GM21717 (cell line): Measurements from ENCODE around the gene PTPRR.

Source experiments
- ATAC-seq: cut with Tn5 transposase; IDR thresholded peaks from one replicate; pipeline ENCODE4 v1.9.1; 2021; ENCODE audit warnings: mild to moderate bottlenecking, moderate library complexity; ENCODE audit not compliant: unreplicated experiment

PTPRR gene

DNA sequence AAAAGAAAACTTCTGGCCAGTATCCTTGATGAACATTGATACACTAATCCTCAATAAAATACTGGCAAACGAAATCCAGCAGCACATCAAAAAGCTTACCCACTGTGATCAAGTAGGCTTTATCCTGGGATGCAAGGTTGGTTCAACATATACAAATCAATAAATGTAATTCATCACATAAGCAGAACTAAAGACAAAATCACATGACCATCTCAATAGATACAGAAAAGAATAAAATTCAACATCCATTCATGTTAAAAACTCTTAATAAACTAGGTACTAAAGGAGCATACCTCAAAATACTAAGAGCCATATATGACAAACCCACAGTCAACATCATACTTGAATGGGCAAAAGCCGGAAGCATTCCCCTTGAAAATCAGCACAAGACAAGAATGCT lies 211.5 kb downstream of the PTPRR start:
- no peak for ATAC-seq

DNA sequence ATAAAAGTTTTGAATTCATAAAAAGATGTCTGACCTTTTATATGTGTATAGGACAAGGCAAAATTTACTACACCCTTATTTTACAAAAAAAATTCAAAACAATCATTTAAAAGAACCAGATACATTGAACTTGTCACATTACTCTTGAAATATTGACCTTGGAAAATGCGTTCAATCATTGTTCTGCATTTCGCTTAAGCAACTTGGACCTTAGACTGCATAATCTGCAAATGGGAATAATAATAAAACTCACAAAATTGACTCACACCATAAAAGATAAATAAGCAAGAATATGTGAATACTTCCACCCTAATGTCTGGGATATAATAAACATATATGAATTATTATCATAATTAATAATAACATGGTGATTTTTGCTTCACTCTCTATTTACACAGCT lies 213.9 kb downstream of the PTPRR start:
- no peak for ATAC-seq

DNA sequence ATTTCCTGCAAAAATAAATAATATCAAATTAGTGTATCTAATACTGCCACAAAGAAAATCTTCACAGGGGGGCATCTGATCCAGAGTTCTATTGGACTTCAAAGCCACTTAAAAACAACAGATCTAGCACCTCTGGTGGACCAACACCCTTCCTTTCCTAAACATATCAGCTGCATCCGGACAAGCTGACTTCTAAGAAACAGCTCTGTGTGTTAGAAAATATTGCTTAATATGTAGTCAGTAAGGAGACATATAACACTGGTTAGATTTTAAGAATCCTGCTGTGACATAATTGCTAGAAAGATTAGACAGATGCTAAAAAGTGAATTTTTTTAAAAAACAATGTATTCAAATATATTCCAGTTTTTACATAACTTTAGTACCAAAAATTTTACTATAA lies 222.2 kb downstream of the PTPRR start:
- ATAC-seq: no peak

DNA sequence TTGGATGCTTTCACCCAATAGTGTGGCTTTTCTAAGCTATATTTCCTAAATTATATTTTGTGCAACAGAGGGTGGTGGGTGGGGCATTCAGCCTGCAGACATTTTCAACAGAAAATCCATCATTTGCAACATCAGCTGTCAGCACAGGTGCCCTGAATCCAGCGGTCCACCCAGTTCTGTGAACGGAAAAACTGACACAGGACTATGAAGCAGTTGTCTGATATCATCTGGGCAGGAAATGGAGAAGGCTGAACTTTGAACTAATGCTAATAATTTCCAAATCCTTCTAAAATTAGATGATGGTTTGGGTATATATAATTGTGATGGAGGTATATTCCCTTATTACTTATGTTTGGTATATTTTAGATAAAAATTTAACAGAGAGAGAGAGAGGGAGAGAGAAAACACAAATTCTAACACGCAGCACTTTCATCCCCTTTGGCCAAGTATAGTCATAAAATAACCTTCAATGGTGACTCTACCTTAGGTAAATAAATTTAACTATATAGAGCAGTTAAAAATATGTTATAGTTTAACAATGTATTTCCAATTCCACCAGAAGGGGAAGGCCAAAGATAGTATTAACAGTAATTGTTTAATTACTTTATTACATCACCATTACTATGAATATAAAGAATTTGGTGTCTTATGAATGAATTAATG lies 225.0 kb downstream of the PTPRR start:
- no peak for ATAC-seq

DNA sequence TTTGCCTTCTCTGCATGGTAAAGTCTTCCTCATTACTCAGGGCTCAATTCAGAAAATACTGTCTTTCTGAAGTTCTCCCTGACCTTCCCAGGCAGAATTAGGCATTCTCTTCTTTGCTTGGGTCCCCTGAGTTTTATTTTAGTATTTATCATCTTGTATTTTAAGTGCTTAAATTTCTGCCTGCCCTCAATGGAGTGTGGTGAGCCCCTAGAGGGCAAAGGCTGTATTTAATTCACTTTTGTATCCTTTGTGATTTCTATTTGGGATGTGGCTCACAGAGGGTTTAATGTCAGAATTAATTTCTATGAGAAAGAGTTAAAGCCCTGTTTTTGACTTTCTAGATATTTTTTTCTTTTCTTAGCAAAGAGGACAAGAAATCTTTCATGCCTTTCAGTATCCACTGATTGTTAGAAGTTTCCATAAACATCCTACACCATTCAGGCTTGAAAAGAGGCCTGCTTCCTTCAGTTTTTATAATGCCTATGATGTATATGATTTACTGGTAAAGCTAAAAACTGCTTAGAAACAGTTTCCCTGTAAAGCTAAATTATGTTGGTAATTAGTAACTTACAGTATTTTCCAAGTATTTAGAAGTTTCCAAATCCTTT lies 227.8 kb downstream of the PTPRR start:
- no peak for ATAC-seq

DNA sequence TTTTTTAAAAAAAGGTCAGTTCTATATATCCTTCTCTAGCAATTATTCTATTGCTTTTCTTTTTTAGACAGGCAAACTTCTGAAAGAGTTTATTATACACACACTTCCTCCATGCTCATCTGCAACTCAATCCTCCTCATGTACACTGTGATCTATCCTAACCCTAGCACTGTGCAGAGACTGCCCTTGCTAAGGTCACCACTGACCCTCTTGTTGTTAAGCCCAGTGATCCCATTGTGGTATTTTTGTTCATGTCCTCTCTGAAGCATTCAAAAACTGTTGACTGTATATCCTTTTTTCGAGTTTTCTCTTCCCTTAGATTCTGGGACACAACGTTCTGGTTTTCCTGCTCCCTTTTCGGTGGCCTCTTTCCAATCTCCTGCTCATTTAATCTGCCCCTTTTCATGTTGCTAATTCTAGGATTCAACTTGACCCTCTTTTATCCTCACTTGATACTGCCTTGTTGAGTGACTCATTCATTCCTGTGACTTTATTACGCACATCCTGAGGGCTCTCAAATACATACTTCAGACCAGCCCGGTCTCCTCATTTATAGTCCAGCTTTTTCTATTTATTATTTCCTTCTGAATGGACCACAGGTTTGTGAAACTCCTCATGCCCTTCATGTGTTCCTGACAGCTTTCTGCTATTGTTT lies 229.4 kb downstream of the PTPRR start:
- no peak for ATAC-seq

DNA sequence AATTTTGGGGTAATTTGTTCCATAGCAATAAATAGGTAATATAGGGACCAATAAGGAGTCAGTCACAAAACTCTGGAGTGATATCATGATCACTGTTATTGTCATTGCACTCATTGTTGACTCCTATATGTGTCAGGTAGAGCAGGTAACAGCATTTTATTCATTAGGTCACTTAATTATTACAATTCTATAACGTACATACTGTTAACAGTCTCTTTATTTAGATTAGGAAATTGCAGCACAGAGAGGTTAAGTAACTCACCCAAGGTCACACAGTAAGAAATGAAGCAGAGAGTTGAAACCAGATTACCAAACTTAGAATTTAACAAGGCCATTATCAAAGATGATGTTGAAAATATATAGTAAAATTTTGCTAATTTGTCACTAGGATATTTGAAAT lies 233.6 kb downstream of the PTPRR start:
- ATAC-seq: no peak

DNA sequence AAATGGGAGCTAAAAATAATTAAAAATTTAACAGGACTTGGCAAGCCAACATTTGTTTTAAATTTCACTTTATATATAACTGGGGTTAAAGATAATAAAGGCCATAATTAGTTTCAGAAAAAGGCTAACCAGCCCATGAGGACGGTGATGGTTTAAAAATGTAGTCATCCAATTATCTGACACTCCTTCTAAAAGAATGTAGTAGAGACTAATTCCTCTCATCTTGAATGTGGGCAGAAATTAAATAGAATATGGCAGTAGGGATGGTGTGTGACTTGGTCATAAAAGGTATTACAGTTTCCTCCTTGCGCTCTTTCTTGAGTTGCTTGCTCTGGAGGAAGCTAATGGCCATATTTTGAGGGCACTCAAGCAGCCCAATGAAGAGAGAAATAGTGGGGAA lies 234.2 kb downstream of the PTPRR start:
- ATAC-seq: no peak

DNA sequence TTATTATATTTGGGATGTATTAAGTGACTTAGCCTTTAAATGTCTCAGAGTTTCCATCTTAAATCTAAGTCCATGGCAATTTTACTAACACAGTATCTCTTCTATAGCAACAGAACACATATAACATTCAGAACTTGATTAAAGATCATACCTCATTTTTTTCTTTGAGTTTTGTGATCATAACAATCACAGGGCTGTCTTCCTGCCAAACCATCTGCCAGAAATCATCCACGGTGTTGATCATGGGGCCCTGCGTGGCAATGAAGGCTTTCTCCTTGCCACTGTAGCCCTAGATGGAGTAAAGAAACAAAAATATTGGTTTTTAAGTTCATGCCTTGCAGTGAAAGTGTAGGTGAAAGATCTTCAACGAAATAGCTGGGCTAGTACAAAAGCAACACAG lies 236.6 kb downstream of the PTPRR start:
- no peak for ATAC-seq

DNA sequence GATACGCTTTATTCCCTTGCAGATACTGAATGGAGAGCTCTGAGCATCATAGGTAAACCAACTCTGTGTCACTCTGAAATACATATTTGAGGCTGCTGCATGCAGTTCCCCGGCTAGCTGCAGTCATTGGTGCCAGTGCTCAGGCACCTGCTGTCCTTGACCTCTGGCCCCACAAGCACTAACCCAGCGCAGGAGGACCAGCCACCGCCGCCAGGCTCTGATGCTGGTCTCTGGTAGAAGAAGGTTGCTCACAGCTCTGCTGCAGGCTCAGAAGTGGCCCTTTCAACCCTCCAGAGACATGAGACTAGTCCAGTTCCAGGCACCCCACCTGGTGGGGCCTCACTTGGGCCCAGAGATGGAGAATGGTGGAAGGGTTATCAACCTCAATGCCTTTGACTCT lies 248.8 kb downstream of the PTPRR start:
- ATAC-seq: no peak

DNA sequence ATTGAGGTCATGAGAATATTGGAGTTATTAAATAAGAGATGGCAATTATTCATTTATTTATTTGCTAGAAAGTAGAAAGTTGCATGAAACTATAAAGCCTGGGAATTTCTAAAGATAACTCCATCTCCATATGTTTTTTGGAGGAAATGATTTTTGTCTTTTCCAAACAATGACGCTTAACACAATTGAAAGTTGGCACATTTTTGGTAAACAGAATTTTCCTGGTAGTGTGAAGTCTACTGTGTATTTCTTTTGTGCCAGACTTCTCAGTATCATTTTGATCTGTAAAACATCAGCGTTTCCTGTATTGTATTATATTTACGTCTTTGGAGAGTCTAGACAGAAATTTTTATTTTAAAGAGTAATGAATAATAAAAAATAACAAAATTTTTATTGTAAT lies 249.6 kb downstream of the PTPRR start:
- ATAC-seq: no peak

DNA sequence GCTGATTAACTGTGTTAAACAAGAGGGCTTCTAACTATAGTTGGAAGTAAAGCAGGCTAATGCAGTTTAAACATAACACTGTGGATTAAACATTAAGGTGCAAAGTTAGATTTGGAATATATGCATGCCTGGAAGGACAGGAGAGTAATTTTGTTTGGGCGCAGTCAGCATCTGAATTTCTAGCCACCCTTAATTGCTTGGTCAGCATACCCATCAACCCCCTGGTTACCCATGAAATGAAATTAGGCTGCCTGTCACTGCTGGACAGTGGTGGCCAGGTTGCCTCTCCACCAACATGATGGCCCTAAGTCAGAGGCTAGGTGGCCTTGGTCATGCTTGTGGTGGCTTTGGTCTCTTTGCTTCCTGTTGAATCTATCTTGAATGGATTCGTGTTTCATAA lies 253.3 kb downstream of the PTPRR start:
- no peak for ATAC-seq

DNA sequence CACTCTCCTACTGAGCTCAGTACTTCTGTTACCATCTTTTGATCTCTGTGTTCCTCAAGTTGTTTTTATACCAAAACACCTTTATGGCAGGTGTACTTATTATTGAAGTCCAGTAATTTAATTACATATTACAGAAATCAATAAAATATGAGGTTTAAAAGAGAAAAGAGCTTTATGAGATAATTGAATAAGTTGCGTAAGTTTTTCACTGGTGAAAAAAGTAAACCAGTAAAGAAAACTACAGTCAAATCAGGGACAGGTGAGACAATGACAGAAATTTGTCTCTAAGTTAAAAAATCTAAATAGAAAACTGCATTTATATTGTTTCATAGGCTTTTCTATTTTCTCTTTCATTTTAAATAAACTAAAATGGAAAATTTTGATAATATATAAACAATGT lies 254.2 kb downstream of the PTPRR start:
- no peak for ATAC-seq

DNA sequence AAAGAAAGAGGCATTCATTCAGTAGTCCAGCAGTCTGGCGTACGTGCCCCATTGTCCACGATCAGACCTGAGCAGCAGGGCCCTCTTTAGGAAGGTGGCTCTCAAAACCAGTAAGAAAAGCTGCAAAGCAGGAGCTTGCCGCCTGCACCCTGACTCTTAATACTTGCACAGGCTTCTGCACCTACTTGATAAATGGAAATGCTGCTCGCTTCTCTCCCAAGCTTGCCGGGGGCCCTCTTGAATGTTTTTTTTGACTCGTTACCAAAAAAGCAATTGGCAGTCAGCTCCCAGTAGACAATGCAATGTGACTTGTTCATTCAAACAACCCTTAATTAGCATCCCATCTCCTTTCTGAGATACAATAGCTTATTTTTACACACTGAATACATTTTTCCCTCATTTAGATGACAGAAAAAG lies 256.1 kb downstream of the PTPRR start:
- ATAC-seq: no peak

DNA sequence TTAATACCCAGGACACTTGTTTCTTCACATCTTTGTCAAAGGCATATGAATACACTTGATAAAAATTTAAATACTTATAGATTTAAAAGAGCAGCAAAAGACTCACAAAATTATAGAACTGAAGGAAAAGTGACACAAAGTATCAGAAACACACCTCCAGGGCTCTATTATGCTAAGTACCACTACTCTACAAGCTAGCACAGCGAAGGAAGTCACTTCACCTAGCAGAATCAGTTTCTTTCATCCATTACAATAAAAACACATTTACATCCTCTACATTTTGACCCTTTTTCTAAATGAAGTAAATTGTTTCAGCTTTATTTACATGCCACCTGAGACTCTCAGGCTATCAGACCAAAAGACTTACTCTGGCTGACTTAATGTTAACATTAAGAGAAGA lies 256.7 kb downstream of the PTPRR start:
- no peak for ATAC-seq

DNA sequence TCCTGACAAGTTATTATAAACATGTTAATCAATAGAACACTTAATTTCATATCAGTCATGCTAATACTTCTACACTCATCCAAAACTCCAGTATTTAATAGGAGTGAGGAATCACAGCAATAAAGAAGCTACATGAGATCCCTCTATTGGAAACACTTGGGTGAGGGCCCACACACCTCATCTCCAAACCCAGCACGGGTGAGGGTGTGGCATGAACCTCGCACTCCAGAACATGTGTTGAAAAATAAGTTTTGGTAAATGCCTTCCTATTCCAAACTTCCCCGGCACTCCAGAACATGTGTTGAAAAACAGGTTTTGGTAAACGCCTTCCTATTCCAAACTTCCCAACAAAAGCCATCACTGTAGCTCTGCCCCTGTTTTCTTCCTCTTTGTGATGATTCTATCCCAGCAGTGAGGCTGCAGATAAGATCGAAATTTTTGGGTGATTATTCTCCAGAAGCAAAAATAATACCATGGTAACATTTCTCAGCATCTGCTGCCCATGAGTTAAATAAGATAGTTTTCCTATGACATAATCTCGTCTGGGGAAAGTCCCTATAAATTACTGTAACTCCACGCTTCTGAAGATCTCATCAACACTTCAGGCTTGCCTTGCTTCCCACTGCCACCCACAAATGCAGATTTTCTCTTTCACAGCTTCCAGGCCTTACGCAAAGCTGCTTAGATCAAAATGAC lies 258.9 kb downstream of the PTPRR start:
- ATAC-seq: no peak

DNA sequence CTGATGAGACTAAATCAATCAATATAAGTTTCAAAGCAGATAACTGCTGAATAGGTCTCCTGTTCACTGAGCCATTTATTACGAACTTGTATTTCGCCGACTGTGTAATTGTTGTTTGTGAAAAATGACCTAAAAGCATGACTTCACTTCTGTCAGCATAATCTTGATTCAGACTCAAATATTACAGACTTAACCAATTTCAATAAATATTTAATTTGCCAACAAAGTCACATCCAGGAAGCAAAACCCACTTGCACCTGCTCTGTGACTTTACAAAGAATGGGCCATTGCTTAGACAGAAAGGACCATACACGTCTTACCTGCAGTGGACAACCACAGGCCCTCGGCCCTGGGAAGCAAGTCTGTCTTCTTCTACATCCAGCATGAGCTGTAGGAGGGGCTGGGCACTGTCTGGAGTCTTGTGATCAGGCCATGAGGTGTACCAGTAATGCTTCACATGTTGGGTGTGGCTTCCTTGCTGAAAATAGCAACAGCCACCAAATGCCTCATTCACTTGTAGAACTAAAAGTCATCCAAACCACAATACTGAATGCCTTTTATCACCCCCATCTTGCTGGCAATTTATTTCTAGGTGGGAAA lies 259.8 kb downstream of the PTPRR start:
- no peak for ATAC-seq

DNA sequence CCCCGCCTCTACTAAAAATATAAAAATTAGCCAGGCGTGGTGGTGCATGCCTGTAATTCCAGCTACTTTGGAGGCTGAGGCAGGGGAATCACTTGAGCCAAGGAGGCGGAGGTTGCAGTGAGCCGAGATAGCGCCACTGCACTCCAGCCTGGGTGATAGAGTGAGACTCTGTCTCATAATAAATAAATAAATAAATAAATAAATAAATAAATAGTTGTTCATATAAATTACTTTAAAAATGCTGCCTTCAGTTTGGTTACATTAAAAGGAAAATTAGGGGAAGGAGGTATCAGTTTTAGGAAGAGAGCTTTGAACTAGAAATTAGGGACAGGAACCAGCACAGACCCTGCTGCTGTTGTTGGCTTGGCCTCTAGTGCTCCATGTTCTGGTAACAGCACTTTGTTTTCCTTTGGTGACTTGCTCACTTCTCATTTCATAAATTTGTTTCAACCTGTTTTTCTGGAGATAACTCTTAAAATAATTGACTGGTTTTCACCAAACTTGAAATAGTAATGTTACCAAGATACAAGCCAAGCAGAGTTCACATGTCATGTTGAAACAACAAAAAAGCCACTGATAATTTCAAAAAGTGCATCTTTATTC lies 260.4 kb downstream of the PTPRR start:
- no peak for ATAC-seq

DNA sequence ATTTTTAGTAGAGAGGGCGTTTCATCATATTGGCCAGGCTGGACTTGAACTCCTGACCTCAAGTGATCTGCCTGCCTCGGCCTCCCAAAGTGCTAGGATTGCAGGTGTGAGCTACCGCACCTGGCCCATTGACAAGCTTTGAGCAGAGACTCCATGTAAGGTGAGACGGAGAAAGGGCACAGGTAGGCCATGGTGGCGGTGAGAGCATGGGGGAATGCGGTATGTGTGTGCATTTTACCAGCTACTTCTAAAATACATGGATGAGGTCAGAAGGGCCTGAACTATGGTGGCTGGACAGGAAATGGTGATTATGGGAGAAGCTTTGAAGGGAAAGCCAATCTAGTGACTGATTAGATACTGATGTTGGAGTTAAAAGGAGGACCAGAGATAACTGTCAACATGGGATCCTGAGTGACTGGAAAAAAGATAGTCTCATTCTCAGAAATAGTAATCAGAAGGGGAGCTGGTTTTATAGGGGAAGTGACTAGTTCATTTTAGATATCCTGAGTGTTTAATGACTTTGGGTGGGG lies 261.4 kb downstream of the PTPRR start:
- no peak for ATAC-seq

DNA sequence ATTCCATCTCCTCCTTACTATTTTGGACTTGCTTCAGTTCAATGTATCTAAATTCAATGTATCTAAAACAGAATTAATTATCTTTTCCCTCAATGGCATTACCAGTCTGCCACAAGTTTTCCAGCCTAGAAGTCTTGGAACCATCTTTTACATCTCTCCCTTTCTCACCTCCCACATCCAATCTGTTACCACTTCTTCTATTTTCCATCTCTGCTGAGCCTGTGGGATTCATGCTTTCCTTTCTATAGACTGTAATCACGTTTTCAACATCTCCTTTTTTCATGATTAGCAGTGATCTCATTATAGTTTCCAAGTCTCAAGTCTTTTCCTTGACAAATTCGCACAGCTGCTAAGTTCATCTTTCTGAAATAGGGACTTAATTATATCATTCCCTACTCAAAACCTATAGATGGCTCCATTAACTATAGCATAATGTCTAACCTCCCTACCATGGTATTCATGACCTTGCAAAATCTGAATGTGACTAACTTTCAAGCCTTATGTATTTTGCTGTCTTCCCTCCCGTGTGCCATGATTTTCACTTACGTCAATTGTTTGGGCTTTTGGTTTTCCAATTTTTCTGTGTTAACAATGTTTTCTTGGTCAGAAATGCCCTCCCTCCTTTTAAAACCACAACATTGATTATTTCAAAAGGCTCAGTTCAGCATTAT lies 262.8 kb downstream of the PTPRR start:
- no peak for ATAC-seq
